IgD-negative memory B cell (primary cell): ENCODE measurements around the gene UBASH3B. TPM values are rescaled to one million over a fixed set of nuclear protein-coding genes. Genes with fewer than 3 reads are reported as not detected.
A peak's percentile ranks its signal among the peaks of the same experiment; 100 is the strongest.

ENCODE experiments used
- H3K27ac Mint-ChIP-seq, 3 donors: one replicate each; pipeline ENCODE4 v1.8.0; 2020 to 2022; ENCODE audit warnings: mild to moderate bottlenecking in 3 of 3, mixed read lengths in 3 of 3, moderate library complexity in 1 of 3
- H3K27me3 Mint-ChIP-seq: one replicate; pipeline ENCODE4 v1.8.0; 2021; ENCODE audit warnings: mixed read lengths
- H3K36me3 Mint-ChIP-seq: one replicate; pipeline ENCODE4 v1.8.0; 2020; ENCODE audit warnings: mild to moderate bottlenecking, mixed read lengths
- H3K4me1 Mint-ChIP-seq, 3 donors: one replicate each; pipeline ENCODE4 v1.8.0; 2020 to 2022; ENCODE audit warnings: mixed read lengths in 3 of 3, mild to moderate bottlenecking in 1 of 3
- H3K4me3 Mint-ChIP-seq, 4 donors: one replicate each; pipeline ENCODE4 v1.8.0; 2020 to 2022; ENCODE audit warnings: mild to moderate bottlenecking in 4 of 4, mixed read lengths in 4 of 4, moderate library complexity in 3 of 4
- H3K9me3 Mint-ChIP-seq, 3 donors: one replicate each; pipeline ENCODE4 v1.8.0; 2020 to 2021; ENCODE audit warnings: mixed read lengths in 3 of 3, mild to moderate bottlenecking in 1 of 3
- polyA plus RNA-seq: library from polyadenylated mRNA; unstranded; fragments of 300-500 nt; fragmentation: Illumina TruSeq; gene quantifications from one replicate; pipeline ENCODE4 v1.2.3, GENCODE V29; 2021

Gene UBASH3B
- polyA plus RNA-seq, 1 donor from 2014 or later, result 1.3 TPM

DNA sequence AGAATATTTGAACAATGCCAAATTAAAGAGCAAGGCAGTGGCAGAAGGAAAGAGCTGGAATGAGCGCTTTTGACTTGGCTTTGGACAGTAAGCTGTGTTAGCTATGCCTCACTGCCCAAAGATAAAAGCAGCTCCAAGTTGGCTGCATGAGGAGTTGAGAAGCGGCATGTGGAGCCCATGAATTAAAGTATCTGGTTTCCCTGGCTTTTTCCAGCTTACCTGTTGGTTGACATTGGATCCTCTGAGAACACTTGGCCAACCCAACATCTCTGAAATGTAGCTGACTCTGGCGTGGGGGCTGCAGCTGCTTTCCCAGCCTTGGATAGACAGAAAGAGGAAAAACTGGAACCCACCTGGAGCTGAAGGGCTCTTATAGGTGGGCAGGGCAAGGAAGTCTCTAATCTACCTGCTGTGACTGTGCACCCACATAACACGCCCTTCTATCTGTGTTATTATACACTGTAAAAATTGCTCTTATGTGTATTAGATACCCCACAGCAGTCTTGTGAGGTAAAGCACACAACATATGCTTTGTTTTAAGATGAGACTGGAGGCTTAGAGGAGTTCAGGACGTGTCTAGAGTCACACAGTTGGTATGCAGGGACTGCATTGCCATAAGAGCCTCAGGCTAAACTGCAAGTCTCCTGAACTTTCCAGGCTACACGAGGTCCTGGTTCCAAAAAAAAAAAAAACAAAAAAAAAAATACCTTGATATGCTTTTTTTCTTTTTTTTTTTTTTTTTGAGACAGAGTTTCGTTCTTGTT lies 5.8 kb downstream of the UBASH3B start:
- Mint-ChIP-seq H3K36me3 (peaks cover 1% of the 10 kb centered on the region), H3K4me3 (no peak overlapping the region), H3K4me1 (peaks cover 2 to 5% (median 4%) of the 10 kb centered on the region in 3 donors), H3K27me3 (peaks cover 2% of the 10 kb centered on the region), H3K27ac (no peak overlapping the region), H3K9me3 (no peaks in the 10 kb centered on the region)

DNA sequence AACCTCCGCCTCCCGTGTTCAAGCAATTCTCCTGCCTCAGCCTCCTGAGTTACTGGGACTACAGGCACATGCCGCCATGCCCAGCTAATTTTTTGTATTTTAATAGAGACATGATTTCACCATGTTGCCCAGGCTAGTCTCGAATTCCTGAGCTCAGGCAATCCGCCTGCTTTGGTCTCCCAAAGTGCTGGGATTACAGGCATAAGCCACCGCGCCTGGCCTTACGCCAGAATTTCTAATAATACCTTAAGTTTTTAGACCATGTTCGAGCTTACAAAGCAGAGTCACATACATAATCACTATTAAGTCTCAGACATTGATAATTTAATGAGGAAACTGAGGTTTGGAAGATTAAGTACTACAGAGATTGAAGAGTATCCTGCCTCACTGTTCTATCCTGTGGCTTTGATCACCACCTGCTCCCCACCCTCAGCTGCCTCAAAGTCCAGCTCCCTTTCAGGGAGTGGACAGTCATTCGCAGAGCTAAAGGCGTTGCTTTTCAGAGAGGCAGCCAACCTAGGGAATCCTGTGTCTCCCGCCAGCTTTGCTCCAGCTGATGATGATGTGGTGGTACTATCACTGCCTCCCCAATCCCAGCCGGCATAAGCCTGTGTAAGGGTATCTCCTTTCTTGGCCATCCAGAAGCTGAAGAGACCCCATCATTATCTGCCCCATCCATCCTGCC lies 7.7 kb downstream of the UBASH3B start:
- Mint-ChIP-seq H3K4me1 (peaks cover 0 to 9% (median 5%) of the 10 kb centered on the region in 3 donors), H3K4me3 (no peak overlapping the region), H3K9me3 (peaks cover 0 to 2% (median 0%) of the 10 kb centered on the region in 3 donors), H3K27ac (no peak overlapping the region), H3K36me3 (peaks cover 3% of the 10 kb centered on the region), H3K27me3 (no peaks in the 10 kb centered on the region)

DNA sequence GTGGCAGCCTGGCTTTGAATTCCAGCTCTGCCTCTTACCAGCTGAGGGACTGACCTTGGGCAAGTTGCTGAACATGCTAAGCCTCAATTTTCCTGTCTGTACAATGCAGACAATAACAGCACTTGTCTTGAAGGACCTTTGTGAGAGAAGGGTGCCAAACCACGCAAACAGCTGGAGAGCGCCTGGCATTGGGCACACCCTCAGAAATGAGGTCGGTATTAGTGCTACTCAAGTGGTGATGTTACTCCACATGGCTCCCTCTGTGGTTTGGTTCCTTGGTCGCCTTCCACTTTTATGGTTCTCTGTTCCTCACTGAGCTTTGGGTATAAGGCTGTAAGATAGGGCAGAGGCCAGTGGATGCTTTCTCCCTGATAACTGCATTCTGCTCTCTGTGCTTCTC lies 8.2 kb downstream of the UBASH3B start:
- no peak overlapping the region for H3K27ac Mint-ChIP-seq
- H3K9me3 Mint-ChIP-seq, result peaks cover 0 to 2% (median 0%) of the 10 kb centered on the region in 3 donors
- no peaks in the 10 kb centered on the region for H3K27me3 Mint-ChIP-seq
- no peak overlapping the region for H3K4me3 Mint-ChIP-seq
- H3K4me1 Mint-ChIP-seq, result peaks cover 0 to 9% (median 6%) of the 10 kb centered on the region in 3 donors
- H3K36me3 Mint-ChIP-seq, result peaks cover 3% of the 10 kb centered on the region

DNA sequence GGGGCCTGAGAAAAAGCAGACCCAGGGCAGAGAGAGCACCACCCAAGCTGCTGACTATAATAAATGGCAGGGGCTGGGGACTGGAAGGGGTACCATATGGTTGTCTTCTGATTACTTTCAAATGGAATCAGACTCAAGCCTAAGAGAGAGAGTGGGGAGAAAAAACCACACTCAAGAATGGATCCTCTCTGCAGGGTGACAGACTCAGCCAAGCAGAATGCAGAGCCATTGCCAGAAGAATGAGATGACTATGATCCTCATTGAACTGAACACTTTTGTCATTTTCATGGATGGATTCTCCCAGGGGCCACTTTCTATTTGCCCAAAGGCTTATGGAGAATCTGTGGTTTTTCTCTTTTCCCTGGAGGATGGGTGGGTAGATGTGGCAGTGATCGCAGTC lies 8.7 kb downstream of the UBASH3B start:
- no peak overlapping the region for H3K27ac Mint-ChIP-seq

DNA sequence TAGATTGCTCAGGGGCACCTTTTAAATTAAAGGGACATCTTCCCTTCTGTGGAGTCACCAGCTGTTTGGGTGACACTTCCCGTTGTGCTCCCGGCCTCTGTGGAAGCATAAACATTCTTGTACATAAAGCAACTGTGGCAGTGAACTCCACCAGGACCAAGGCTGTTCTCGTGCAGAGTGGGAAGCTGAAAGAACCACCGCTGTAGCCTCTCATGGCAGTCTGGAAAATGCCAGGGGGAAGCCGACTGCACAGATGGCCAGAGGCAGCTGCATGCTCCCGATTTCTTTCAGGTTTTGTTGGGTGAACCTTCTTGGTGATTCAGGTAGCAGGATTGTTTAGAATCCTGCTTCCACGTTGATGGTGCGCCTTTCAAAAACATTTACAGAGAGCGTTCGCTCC lies 10.3 kb downstream of the UBASH3B start:
- Mint-ChIP-seq H3K27ac (no peak overlapping the region), H3K4me1 (peaks cover 0 to 9% (median 8%) of the 10 kb centered on the region in 3 donors), H3K9me3 (peaks cover 2 to 4% (median 2%) of the 10 kb centered on the region in 3 donors), H3K4me3 (peak overlapping the region in 1 of 4 donors; percentile 49), H3K36me3 (peaks cover 6% of the 10 kb centered on the region), H3K27me3 (peaks cover 2% of the 10 kb centered on the region)

More for the DNA sequence above, 8.7 kb downstream of the UBASH3B start:
- Mint-ChIP-seq H3K27me3 (peaks cover under 1% of the 10 kb centered on the region), H3K36me3 (peaks cover 5% of the 10 kb centered on the region), H3K4me3 (no peak overlapping the region), H3K9me3 (peaks cover under 1 to 2% (median 2%) of the 10 kb centered on the region in 3 donors), H3K4me1 (peaks cover 0 to 9% (median 7%) of the 10 kb centered on the region in 3 donors)

DNA sequence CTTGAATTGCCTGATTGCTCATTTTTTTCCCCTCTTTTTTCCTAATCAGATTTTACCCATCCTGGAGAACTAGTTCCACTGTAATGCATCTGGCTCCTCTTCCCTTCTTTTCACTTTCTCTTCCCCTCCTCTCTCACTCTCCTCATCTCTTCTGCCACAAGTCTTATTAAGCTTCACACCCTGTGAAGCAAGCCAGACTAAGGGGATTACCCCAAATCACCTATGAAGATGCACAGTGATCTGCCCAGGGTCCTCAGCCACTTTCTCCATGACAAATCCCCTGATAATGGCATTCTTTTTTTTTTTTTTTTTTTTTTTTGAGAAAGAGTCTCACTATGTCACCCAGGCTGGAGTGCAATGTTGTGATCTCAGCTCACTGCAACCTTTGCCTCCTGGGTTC lies 11.2 kb downstream of the UBASH3B start:
- Mint-ChIP-seq H3K36me3 (peaks cover 6% of the 10 kb centered on the region), H3K27me3 (peaks cover 2% of the 10 kb centered on the region), H3K9me3 (peaks cover 2 to 4% (median 2%) of the 10 kb centered on the region in 3 donors), H3K27ac (peak overlapping the region in 1 of 3 donors; percentile 55), H3K4me1 (peaks cover 0 to 9% (median 8%) of the 10 kb centered on the region in 3 donors), H3K4me3 (peak overlapping the region in 3 of 4 donors; percentile 18 to 95 (median 72))

DNA sequence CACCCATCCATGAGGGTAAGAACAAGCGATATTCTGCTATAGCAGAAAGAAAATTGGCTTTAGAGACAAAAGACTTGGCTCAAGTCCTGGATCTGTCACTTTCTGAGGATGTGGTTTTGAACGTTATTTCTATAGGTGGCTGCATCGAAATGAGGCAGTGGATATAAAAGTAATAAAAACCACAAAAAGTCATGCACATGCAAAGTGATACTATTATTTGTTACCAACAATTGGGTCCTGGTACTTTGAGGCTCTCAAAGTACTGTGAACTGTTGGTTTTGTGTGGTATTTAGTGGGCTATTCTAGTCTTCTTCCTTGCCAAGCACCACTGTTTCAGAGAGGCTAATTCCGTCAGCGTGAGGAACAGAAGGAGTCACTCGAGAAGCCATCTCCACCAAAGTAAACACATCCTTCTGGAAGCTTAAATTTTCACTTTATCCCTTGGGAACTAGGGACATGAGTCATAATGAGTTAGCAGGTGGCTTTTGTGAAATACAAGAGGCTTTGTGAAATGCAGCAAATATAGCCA lies 13.1 kb downstream of the UBASH3B start:
- Mint-ChIP-seq H3K4me1 (peaks cover 0 to 9% (median 8%) of the 10 kb centered on the region in 3 donors), H3K36me3 (peaks cover 5% of the 10 kb centered on the region), H3K27me3 (peaks cover 2% of the 10 kb centered on the region), H3K9me3 (peaks cover 2 to 4% (median 2%) of the 10 kb centered on the region in 3 donors), H3K4me3 (no peak overlapping the region), H3K27ac (no peak overlapping the region)

DNA sequence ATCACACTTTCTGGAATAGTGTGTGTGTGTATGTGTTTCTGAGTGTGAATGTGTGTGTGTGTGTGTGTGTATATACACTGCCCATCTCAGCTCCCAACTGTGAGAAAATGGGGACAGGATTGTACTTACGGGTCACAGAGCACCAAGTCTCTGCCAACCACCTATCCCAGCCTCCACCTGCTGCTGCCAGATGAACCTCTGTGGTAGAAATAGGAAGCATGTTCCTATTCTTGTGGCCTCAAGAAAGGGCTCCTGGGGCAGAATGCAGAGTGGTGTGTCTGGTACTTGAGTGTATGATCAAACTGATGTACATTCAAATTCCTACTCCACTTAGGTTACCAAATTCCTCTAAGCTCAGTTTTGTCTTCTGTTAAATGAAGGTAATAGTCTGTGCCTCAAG lies 14.6 kb downstream of the UBASH3B start:
- Mint-ChIP-seq H3K9me3 (peaks cover 2 to 4% (median 2%) of the 10 kb centered on the region in 3 donors), H3K36me3 (peaks cover 5% of the 10 kb centered on the region), H3K4me1 (peaks cover 0 to 10% (median 9%) of the 10 kb centered on the region in 3 donors), H3K27ac (peak overlapping the region in 1 of 3 donors; percentile 73), H3K27me3 (peaks cover 2% of the 10 kb centered on the region), H3K4me3 (peak overlapping the region in 1 of 4 donors; percentile 23)

DNA sequence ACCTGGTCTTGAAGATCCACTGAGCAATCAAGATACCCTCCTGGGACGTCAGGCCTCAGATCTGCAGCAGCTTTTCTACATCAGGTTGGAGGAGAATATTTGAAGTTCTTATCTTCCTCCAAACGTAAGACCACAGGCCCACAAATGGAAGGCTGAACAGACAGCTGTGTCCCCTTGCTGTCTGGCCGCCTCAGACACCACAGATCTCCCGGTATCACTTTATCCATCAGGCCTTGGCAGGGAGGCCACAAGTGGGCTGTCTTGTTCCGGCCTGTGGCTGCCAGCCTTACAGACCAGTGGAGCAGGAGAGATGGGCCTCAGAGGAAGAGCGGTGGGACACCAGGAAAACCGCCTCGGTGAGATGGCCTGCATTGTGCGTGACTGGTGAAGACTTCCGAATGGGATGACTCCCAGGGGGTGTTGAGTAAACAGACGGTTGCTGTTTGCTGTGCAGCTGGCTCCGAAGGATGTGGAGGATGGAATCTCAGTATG lies 15.9 kb downstream of the UBASH3B start:
- Mint-ChIP-seq H3K36me3 (peaks cover 5% of the 10 kb centered on the region), H3K27me3 (peaks cover 2% of the 10 kb centered on the region), H3K27ac (no peak overlapping the region), H3K4me3 (peak overlapping the region in 1 of 4 donors; percentile 13), H3K9me3 (peaks cover 2 to 4% (median 2%) of the 10 kb centered on the region in 3 donors), H3K4me1 (peaks cover 0 to 14% (median 6%) of the 10 kb centered on the region in 3 donors)

DNA sequence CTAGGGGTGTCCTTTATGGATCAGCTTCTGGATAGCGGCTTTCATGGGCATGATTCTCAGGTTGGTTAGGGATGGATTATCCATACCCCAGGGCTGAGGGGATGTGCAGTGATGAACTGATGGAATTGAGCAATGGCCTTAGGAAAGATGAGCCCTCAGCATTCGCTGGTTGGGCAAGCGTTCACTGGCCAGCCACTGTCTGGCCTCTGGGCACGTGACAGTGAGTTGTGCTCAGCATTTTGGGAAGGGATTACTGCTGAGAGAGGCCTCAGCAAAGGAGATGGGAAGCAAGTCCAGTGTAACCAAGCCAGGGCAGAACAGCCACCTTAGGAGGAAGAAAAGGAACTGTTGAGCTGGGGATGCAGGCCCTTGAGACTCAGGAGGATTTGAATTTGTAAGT lies 17.4 kb downstream of the UBASH3B start:
- no peak overlapping the region for H3K4me3 Mint-ChIP-seq
- peaks cover 0 to 11% (median 5%) of the 10 kb centered on the region in 3 donors for H3K4me1 Mint-ChIP-seq
- H3K9me3 Mint-ChIP-seq, result peaks cover 0 to 4% (median 2%) of the 10 kb centered on the region in 3 donors
- H3K27ac Mint-ChIP-seq, result no peak overlapping the region
- peaks cover 4% of the 10 kb centered on the region for H3K27me3 Mint-ChIP-seq
- peaks cover 5% of the 10 kb centered on the region for H3K36me3 Mint-ChIP-seq

DNA sequence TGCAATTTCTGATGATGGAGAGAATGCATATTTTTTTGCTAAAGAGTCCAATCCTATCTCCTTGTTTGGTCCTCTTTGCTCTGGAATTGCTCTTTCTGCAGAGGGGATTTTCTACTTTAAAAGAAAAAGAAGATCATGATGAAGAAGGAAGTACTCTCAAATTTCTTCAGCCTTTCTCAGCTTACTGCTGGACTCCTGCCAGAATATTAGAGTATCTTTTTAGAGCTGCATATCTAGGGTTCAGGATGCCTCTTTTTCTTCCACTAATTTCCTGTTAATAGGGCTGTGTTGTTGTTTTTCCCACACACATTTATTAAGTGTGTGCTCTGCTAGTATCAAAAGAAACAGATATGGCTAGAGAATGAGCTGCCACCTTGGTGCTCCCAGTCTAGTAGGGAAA lies 18.2 kb downstream of the UBASH3B start:
- no peak overlapping the region for H3K27ac Mint-ChIP-seq
- H3K4me3 Mint-ChIP-seq, result no peak overlapping the region
- peaks cover 0 to 4% (median 2%) of the 10 kb centered on the region in 3 donors for H3K9me3 Mint-ChIP-seq
- peaks cover 5% of the 10 kb centered on the region for H3K36me3 Mint-ChIP-seq
- peaks cover 0 to 11% (median 5%) of the 10 kb centered on the region in 3 donors for H3K4me1 Mint-ChIP-seq
- H3K27me3 Mint-ChIP-seq, result peaks cover 4% of the 10 kb centered on the region

DNA sequence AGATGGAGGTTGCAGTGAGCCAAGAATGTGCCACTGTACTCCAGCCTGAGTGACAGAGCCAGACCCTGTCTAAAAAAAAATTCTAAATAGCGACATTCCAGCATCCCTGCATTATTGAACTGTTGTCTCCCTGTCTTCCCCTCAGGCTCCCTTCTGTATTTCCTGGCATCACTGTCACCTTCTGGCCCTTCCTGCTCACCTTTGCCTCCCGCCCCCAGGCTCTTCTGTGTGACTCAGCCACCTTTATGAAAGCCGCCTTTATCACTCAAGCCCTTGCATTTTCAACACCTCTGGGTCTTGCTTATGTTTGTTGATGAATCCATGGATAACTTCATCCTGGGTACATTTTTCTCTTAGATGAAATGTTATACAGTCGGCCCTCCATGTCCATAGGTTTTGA lies 21.1 kb downstream of the UBASH3B start:
- Mint-ChIP-seq H3K36me3 (peaks cover 2% of the 10 kb centered on the region), H3K9me3 (no peaks in the 10 kb centered on the region), H3K4me3 (no peak overlapping the region), H3K27ac (no peak overlapping the region), H3K27me3 (peaks cover 2% of the 10 kb centered on the region), H3K4me1 (peaks cover 0 to 9% (median 5%) of the 10 kb centered on the region in 3 donors)

DNA sequence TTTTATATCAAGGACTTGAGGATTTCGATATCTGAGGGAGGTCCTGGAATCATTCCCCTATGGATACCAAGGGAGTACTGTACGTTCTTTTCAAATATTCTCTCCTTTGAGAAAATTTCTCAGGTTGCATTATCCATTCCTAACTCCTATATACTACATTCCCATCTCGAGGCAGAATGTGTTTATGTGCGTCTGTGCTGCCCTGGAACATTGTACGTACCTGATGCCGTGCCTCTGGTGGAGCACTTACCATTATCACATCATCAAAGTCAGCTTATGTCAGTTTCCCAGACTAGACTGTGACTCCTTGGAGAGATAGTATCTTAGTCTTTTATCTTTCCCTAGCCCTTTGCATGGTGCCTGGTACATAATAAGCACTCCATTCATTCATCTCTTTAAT lies 21.7 kb downstream of the UBASH3B start:
- Mint-ChIP-seq H3K27ac (no peak overlapping the region), H3K4me1 (peaks cover 0 to 9% (median 5%) of the 10 kb centered on the region in 3 donors), H3K27me3 (peaks cover 2% of the 10 kb centered on the region), H3K4me3 (peak overlapping the region in 1 of 4 donors; percentile 2), H3K36me3 (peaks cover 2% of the 10 kb centered on the region), H3K9me3 (no peaks in the 10 kb centered on the region)

DNA sequence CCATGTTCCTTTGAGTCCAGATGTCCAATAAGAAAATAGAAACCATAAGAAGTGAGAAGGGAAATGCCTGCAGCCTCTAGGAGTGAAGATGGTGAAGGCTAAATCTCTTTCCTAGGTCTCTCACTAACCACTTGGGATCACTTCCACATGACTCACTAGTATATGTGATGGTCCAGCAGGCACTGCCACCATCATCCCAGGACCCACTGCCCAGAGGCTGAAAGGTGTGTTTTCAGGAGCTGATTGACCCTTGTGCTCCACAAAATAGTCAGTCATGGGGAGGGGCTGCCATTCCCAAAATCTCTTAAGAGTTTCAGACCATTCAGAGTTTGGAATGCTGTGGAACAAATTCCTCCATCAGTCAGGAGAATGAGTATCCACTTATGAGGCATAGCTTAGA lies 22.9 kb downstream of the UBASH3B start:
- Mint-ChIP-seq H3K27ac (no peak overlapping the region), H3K4me3 (no peak overlapping the region), H3K36me3 (peaks cover 2% of the 10 kb centered on the region), H3K4me1 (peaks cover 0 to 10% (median 5%) of the 10 kb centered on the region in 3 donors), H3K9me3 (no peaks in the 10 kb centered on the region), H3K27me3 (peaks cover 2% of the 10 kb centered on the region)

DNA sequence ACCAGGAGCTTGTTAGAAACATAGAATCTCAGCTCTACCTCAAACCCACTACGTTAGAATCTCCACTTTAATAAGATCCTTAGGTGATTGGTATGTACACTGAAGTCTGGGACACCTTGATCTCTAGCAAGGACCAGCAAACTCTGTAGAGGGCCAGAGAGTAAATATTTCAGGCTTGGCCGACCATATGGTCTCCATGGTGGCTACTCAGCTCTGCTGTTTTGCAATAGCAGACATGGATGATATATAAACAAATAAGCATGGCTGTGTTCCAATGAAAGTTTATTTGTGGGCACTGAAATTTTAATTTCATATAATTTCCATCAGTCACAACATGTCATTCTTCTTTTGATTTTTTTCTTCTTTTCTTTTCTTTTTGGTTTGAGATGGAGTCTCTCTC lies 23.9 kb downstream of the UBASH3B start:
- no peak overlapping the region for H3K4me3 Mint-ChIP-seq
- no peak overlapping the region for H3K27ac Mint-ChIP-seq

More for the DNA sequence above, 23.9 kb downstream of the UBASH3B start:
- Mint-ChIP-seq H3K4me1 (peaks cover 0 to 14% (median 5%) of the 10 kb centered on the region in 3 donors), H3K36me3 (peaks cover 2% of the 10 kb centered on the region), H3K27me3 (peaks cover 2% of the 10 kb centered on the region), H3K9me3 (no peaks in the 10 kb centered on the region)
